NCI-H128 (cell line): ENCODE measurements around the gene THOC5.

Experiments used
- DNase-seq: peaks from one replicate; lab custom pipeline; 2025; ENCODE audit not compliant: unreplicated experiment; lab: John Stamatoyannopoulos, UW

Gene THOC5

GRCh38 chr22:29478326-29479276 is 75.0 kb downstream of the THOC5 start:
- DNase-seq: no peak

- DNase-seq: no peak
Observed at GRCh38 chr22:29477723-29478318, 75.7 kb downstream of the THOC5 start.

GRCh38 chr22:29476116-29476515 is 77.4 kb downstream of the THOC5 start:
- DNase-seq: no peak

- DNase-seq: no peak
Observed at GRCh38 chr22:29475550-29475949, 78.0 kb downstream of the THOC5 start.

- no peak for DNase-seq
Observed at GRCh38 chr22:29473001-29473400, 80.6 kb downstream of the THOC5 start.

- DNase-seq: peak; percentile 40
Observed at GRCh38 chr22:29470159-29470855, 83.2 kb downstream of the THOC5 start.

GRCh38 chr22:29469755-29470154 is 83.8 kb downstream of the THOC5 start:
- DNase-seq: no peak

GRCh38 chr22:29464581-29464980 is 89.0 kb downstream of the THOC5 start:
- no peak for DNase-seq

- no peak for DNase-seq
Observed at GRCh38 chr22:29463629-29464028, 89.9 kb downstream of the THOC5 start.

GRCh38 chr22:29461263-29461662 is 92.3 kb downstream of the THOC5 start:
- DNase-seq: no peak

GRCh38 chr22:29459773-29460172 is 93.8 kb downstream of the THOC5 start:
- no peak for DNase-seq

- DNase-seq: no peak
Observed at GRCh38 chr22:29458551-29458950, 95.0 kb downstream of the THOC5 start.

GRCh38 chr22:29457730-29458129 is 95.8 kb downstream of the THOC5 start:
- no peak for DNase-seq

GRCh38 chr22:29456211-29456671 is 97.3 kb downstream of the THOC5 start:
- DNase-seq: no peak
